HG03139 (cell line): ENCODE results near the gene VPS9D1.
"Not testable (repeated sequence)": the region's sequence is repeated elsewhere in the genome, so short reads cannot be mapped to it uniquely, and the experiment has no call there.

ENCODE experiments used
- ATAC-seq: cut with Tn5 transposase; IDR thresholded peaks from one replicate; pipeline ENCODE4 v1.9.1; 2021; ENCODE audit not compliant: unreplicated experiment

The VPS9D1 gene

DNA sequence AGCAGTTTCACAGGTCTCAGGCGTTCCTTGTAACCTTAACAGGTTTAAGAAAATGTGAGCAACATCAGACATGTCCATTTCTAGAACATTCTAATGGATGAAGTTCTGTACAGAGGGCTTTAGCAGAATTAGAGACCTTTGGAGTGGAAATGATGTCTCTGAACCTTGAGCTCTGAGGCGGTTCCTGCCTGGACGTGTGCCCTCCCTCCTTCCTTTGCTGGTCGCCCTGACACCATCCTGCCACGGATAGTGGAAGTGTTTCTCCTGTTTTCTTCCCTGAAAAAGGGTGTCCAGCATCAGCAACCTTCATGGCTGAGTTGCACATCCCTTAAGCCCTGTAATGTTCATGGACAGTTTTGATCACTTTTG, 51.9 kb downstream of the VPS9D1 start:
- ATAC-seq: no peak

DNA sequence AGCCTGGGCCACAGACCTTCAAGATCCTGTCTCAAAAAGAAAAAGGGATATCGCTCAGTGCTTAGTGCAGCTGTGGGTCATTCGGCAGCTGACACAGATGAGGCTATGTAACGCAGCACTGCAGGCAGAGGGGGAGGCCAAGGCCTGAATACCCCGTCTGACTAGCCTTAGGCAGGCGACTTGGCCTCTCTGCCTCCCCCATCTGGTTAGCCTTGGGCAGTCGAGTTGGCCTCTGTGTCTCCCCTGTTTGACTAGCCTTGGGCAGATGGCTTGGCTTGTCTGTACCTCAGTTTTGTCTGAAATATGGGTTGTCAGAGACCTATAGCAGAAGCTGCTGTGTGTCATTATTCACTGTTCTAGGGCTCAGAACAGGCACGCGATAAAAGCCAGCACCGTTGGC, 53.1 kb downstream of the VPS9D1 start:
- ATAC-seq: no peak

DNA sequence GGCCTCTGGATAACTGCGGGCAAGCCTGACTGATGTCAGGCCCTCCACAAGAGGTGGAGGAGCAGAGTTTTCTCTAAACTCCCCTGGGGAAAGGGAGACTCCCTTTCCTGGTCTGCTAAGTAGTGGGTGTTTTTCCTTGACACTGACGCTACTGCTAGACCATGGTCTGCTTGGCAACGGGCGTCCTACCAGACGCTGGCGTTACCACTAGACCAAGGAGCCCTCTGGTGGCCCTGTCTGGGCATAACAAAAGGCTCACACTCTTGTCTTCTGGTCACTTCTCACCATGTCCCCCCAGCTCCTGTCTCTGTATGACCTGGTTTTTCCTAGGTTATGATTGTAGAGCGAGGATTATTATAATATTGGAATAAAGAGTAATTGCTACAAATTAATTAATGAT, 53.7 kb downstream of the VPS9D1 start:
- ATAC-seq: not testable (repeated sequence)

DNA sequence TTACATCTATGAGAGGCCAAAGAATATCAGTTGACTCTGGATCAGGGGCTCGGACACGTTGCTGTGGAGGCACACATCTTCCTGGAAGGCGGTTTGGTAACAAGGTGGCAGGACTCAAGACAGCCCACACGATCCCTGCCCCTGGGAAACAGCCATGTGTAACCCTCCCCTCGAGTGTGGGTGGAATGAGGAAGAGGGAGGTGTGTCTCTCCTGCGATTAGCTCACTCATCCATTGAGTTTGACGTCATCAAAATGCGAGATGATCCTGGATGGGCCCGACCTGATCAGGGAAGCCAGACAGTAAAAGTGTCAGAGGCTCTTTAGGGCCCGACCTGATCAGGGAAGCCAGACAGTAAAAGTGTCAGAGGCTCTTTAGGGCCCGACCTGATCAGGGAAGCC, 56.5 kb downstream of the VPS9D1 start:
- ATAC-seq: not testable (repeated sequence)

DNA sequence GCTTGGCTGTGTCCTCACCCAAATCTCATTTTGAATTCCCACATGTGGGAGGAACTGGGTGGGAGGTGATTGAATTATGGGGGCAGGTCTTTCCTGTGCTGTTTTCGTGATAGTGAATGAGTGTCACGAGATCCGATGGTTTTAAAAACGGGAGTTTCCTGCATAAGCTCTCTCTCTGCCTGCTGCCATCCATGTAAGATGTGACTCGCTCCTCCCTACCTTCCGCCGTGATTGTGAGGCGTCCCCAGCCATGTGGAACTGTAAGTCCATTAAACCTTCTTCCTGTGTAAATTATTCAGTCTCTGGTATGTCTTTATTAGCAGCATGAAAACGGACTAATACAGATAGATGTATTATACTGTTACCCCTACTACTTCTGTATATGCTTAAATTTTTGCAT, 59.5 kb downstream of the VPS9D1 start:
- no peak for ATAC-seq

DNA sequence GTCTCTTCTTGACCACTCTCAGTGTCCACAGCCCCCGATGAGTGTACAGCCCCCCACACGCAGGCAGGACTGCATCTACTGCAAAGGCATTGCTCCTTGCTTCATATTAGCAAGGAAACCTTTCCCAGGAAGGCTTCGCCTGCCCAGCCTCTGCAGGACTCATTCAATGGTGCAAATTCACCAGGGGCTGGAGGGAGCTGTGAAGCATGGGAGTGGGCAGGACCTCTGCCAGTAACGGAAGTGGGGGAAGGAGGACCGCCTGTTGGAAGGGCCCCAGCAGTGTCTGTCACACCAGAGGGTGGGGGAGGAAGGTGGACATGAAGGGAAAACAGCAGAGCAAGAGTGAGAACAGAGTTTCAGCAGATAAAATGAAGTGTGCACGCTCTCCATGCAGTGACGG, 60.6 kb downstream of the VPS9D1 start:
- ATAC-seq: no peak

DNA sequence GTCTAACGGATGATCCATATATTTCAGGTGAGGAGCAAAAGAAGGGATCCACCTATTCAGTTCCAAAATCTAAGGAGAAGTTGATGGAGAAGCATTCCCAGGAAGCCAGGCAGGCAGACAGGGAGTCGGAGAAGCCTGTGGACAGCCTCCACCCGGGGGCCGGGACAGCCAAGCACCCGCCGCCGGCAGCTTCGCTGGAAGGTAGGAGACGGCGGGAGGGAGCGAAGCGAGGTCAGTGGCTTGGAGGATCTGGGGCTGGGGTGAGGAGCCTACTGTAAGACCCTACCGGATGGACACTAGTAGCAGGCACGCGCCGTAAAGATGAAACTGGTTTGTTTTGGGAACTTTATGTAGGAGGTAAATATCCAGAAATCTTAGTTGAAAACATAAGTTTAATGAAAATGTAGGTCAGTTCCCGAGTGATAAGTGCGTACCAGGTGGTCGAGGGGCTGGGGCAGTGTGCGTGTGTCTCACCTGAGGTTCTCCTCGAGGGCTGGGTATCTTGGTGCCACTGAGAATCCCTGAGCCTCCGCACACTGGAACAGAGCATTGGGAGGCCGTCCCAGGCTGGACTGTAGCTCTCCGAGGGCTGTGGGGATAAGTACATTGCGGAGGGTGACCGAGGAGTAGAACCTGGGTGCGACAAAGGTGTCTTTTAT, 62.3 kb downstream of the VPS9D1 start:
- ATAC-seq: no peak

DNA sequence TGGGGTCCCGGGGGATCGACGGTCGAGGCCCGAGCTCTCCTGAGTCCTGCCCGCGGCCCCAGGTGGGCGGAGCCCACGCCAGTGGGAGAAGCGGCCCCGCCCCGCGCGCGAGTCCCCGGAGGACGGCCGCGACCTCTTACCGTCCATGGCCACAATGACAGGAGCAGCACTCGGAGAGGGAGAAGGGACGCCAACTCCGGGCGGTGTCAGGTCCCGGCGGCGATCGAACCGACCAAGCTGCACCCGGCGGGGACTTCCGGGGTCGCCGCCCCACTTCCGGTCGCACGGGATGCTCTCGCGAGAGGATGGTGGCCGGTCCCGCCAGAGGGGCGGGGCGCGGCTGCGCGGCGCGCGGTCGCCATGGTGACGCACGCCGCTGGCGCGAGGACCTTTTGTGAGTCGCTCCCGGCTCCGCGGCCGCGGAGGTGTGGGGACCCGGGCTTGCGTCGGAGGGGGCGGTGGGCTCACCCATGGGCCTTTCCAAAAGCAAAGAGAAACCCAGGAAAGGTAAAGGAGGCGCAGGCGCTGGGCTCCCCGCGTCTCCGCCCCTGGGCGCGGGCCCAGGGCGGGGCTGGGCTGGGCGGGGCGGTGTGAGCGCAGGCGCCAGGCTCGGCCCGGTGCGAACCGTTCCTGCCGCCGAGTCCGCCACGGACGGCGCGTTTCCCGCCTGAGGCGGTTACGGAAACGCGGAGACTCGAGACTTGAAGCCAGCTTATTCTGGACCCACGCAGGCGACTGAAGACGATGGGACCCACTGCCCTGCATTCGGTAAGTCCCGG, 63.1 kb downstream of the VPS9D1 start, which contains the start of the genes CHMP1A and SPATA33:
CHMP1A (minus strand) TSS at position 267 of the 779 bp plus-strand sequence; CDS start at position 147, 120 bp downstream.
SPATA33 (plus strand) TSS at position 395 of the 779 bp plus-strand sequence; CDS start at position 471, 76 bp downstream.
- ATAC-seq: peak; percentile 72
